HG02759 (cell line): ENCODE results near the gene PLEKHM1.

Experiments used
- ATAC-seq: cut with Tn5 transposase; IDR thresholded peaks from one replicate; pipeline ENCODE4 v1.9.1; 2021; ENCODE audit warnings: mild to moderate bottlenecking, moderate library complexity; ENCODE audit not compliant: unreplicated experiment

Gene PLEKHM1

GRCh38 chr17:45405250-45406086, 85.1 kb downstream of the PLEKHM1 start:
- no peak for ATAC-seq

- ATAC-seq: no peak
Observed at GRCh38 chr17:45404870-45405249, 85.7 kb downstream of the PLEKHM1 start.

- ATAC-seq: no peak
Observed at GRCh38 chr17:45403906-45404490, 86.5 kb downstream of the PLEKHM1 start.

- no peak for ATAC-seq
Observed at GRCh38 chr17:45402916-45403315, 87.6 kb downstream of the PLEKHM1 start.

GRCh38 chr17:45398800-45399199, 91.7 kb downstream of the PLEKHM1 start:
- ATAC-seq: no peak

GRCh38 chr17:45397796-45398195, 92.7 kb downstream of the PLEKHM1 start:
- ATAC-seq: no peak

- ATAC-seq: no peak
Observed at GRCh38 chr17:45396496-45397205, 93.9 kb downstream of the PLEKHM1 start.

- ATAC-seq: no peak
Observed at GRCh38 chr17:45395569-45396415, 94.7 kb downstream of the PLEKHM1 start.

GRCh38 chr17:45394913-45395568, 95.5 kb downstream of the PLEKHM1 start:
- no peak for ATAC-seq

- no peak for ATAC-seq
Observed at GRCh38 chr17:45394564-45394912, 96.0 kb downstream of the PLEKHM1 start.

GRCh38 chr17:45394091-45394490, 96.4 kb downstream of the PLEKHM1 start:
- no peak for ATAC-seq

GRCh38 chr17:45393411-45393810, 97.1 kb downstream of the PLEKHM1 start:
- no peak for ATAC-seq

- no peak for ATAC-seq
Observed at GRCh38 chr17:45391918-45392317, 98.6 kb downstream of the PLEKHM1 start.

GRCh38 chr17:45391291-45391690, 99.2 kb downstream of the PLEKHM1 start:
- no peak for ATAC-seq

GRCh38 chr17:45389354-45389753, 101.2 kb downstream of the PLEKHM1 start:
- ATAC-seq: no peak

- ATAC-seq: no peak
Observed at GRCh38 chr17:45388604-45389325, 101.8 kb downstream of the PLEKHM1 start.

- no peak for ATAC-seq
Observed at GRCh38 chr17:45387739-45388138, 102.8 kb downstream of the PLEKHM1 start.

GRCh38 chr17:45386178-45386577, 104.3 kb downstream of the PLEKHM1 start:
- ATAC-seq: no peak
